Measurements from ENCODE around the gene DCLK3. TPM values are rescaled to one million over a fixed set of nuclear protein-coding genes. Genes with fewer than 3 reads are reported as not detected.

Gene DCLK3
- total RNA-seq, 1 donor from 2014 or later, result not detected

DNA sequence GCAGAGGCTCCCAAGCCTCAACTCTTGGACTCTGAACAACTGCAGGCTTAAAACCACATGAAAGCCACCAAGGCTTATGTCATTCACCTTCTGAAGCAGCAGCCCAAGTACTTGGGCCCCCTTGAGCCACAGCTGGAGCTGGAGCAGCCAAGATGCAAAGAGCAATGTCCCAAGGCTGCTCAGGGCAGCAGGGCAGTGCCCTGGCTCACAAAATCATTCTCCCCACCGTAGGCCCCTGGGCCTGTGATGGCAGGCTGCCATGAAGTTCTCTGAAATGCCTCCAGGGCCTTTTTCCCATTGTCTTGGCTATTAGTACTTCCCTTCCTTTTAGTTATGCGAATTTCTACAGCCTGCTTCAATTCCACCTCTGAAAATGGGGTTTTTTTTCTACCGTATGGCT, 83.4 kb downstream of the DCLK3 start:
- ATAC-seq, result no peak
- no peak overlapping the region for H3K4me3 ChIP-seq
- H3K4me1 ChIP-seq, result no peaks in the 10 kb centered on the region
- intact Hi-C loops (cut with DNase I), result no loop called here
- peaks cover 10% of the 10 kb centered on the region for H3K9me3 ChIP-seq
- H3K27ac ChIP-seq, result no peak overlapping the region
- TF ChIP-seq, protein P1, sequence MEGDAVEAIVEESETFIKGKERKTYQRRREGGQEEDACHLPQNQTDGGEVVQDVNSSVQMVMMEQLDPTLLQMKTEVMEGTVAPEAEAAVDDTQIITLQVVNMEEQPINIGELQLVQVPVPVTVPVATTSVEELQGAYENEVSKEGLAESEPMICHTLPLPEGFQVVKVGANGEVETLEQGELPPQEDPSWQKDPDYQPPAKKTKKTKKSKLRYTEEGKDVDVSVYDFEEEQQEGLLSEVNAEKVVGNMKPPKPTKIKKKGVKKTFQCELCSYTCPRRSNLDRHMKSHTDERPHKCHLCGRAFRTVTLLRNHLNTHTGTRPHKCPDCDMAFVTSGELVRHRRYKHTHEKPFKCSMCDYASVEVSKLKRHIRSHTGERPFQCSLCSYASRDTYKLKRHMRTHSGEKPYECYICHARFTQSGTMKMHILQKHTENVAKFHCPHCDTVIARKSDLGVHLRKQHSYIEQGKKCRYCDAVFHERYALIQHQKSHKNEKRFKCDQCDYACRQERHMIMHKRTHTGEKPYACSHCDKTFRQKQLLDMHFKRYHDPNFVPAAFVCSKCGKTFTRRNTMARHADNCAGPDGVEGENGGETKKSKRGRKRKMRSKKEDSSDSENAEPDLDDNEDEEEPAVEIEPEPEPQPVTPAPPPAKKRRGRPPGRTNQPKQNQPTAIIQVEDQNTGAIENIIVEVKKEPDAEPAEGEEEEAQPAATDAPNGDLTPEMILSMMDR (IDR thresholded peaks at IDR 0.05), result no peak
- no peaks in the 10 kb centered on the region for H3K27me3 ChIP-seq
- DNase-seq, result no peak
- H3K36me3 ChIP-seq, result no peaks in the 10 kb centered on the region

DNA sequence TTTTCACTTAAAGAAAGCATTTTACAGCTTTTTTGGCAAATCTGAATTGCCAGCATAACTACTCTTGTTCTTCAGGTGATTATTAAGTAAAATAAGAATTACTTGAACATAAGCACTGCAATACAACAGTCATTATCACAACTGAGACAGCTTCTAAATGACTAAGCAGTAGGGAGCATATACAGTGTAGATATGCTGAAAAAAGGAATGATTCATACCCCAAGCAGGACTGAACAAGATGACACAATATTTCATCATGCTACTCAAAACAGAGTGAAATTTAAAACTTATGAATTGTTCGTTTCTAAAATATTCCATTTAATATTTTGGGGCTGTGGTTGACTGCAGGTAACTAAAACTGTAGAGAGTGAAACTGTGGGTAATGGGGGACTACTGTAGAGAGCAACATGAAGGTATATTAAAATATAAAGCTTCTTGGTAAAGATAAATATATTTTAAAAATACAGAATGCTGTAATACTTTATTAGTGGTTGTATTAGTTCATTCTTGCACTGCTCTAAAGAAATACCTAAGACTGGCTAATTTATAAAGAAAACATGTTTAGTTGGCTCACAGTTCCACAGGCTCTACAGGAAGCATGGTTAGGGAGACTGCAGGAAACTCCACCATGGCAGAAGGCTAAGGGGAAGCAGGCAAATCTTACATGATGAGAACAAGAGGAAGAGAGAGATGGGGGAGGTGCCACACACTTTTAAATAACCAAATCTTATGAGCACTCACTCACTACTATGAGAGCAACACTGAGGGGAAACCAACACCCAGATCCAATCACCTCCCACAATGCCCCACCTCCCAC, 84.8 kb downstream of the DCLK3 start:
- no peaks in the 10 kb centered on the region for H3K36me3 ChIP-seq
- H3K4me3 ChIP-seq, result no peak overlapping the region
- DNase-seq, result no peak
- H3K27me3 ChIP-seq, result no peaks in the 10 kb centered on the region
- ATAC-seq, result no peak
- H3K4me1 ChIP-seq, result no peaks in the 10 kb centered on the region
- peaks cover 10% of the 10 kb centered on the region for H3K9me3 ChIP-seq
- no peak overlapping the region for H3K27ac ChIP-seq
- TF ChIP-seq, protein P1 (IDR thresholded peaks at IDR 0.05), result no peak
- intact Hi-C loops (cut with DNase I), result no loop called here

DNA sequence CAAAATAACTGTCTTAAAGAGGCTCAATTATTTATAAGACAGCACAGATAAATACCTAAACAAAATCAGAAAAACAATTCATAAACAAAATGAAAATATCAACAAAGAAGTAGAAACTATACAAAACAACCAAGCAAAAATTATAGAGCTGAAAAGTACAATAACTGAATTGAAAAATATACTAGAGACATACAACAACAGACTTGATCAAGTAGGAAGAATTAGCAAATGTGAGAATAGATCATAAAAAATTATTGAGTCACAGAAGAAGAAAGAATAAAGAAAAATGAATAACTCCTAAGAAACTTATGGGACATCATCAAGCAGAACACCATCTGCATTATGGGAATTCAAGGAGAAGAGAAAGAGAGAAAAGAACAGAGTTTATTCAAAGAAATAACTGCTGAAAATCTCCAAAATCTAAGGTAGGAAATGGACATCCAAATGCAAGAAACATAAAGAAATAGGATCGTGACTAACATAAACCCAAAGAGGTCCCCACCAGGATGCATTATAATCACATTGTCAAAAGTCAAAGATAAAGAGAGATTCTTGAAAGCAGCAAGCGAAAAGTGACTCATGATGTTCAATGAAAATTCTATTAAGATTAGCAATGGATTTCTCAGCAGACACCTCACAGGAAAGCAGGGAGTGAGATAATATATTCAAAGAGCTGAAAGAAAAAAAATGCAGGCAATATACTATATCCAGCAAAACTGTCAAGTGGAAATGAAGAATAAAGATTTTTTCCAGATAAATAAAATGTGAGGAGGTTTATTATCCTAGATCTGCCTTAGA, 85.9 kb downstream of the DCLK3 start:
- Histone ChIP-seq H3K27ac (no peak overlapping the region), H3K9me3 (peaks cover 10% of the 10 kb centered on the region), H3K4me3 (no peak overlapping the region), H3K36me3 (no peaks in the 10 kb centered on the region), H3K27me3 (no peaks in the 10 kb centered on the region), H3K4me1 (no peaks in the 10 kb centered on the region)
- ATAC-seq (no peak), DNase-seq (no peak)
- intact Hi-C loops (cut with DNase I), result no loop called here
- TF ChIP-seq, protein P1 (IDR thresholded peaks at IDR 0.05), result no peak

DNA sequence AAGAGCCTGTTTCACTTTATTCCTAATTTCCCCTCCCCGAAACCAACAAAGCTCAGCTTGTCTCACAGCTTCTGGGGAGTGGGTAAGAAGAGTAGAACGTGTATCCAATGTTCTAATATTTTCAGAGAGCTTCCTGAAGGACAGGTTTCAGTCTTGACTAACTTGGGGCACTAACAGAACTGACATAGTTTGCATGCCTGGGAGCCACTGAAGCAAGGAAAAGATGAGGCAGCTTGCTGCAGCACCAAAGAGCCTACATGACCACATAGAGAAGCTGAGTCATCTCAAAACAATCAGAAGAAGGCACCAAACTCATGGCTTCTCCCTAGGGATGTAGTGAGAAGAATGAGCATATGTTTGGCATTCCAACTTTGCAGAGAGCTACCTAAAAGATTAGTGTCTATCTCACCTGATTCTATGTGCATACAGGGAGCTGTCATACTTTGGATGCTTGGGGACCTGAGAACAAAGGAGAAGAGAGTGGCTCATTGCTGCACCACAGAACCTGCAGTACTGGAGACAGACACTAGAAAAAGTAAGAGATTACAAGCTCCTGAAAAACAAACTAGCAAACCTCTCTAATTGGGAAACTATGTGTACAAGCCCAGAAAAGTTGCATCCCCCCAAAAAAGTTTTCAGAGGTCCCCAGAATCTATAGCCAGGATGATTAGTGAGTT, 86.9 kb downstream of the DCLK3 start:
- H3K36me3 ChIP-seq, result no peaks in the 10 kb centered on the region
- H3K4me1 ChIP-seq, result no peaks in the 10 kb centered on the region
- no peaks in the 10 kb centered on the region for H3K27me3 ChIP-seq
- H3K4me3 ChIP-seq, result no peak overlapping the region
- TF ChIP-seq, protein P1 (IDR thresholded peaks at IDR 0.05), result no peak
- intact Hi-C loops (cut with DNase I), result no loop called here
- no peak overlapping the region for H3K27ac ChIP-seq
- ATAC-seq (no peak), DNase-seq (no peak)
- H3K9me3 ChIP-seq, result peaks cover 10% of the 10 kb centered on the region

DNA sequence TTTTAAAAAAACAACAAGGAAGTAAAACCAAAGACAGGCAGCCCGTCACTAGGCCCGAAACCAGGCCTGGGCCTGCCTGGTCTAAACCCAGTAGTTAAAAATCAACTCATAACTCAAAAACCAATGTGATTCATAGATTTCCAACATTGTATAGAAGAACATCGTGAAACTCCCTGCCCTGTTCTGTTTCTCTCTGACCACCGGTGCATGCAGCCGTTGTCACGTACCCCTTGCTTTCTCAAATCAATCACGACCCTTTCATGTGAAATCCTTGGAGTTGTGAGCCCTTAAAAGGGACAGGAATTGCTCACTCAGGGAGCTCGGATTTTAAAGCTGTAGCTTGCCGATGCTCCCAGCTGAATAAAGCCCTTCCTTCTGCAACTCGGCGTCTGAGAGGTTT, 89.5 kb downstream of the DCLK3 start:
- H3K27me3 ChIP-seq, result no peaks in the 10 kb centered on the region
- H3K9me3 ChIP-seq, result peaks cover 10% of the 10 kb centered on the region
- no peak for DNase-seq
- H3K27ac ChIP-seq, result no peak overlapping the region
- TF ChIP-seq, protein P1 (IDR thresholded peaks at IDR 0.05), result no peak
- no peaks in the 10 kb centered on the region for H3K36me3 ChIP-seq
- no peak overlapping the region for H3K4me3 ChIP-seq
- no peak for ATAC-seq
- intact Hi-C loops (cut with DNase I), result no loop called here
- H3K4me1 ChIP-seq, result no peaks in the 10 kb centered on the region

Data from upper lobe of right lung (tissue), 1 donor.